H9 (cell line): ENCODE data around the gene CYB5R3. TPM values are rescaled to one million over a fixed set of nuclear protein-coding genes. Genes with fewer than 3 reads are reported as not detected.

Experiments
- DNase-seq: peaks from one replicate; pipeline ENCODE4 v3.0.0-alpha.2; 2017
- H2AFZ ChIP-seq: one replicate; pipeline ENCODE4 v1.6.1; 2013; ENCODE audit warnings: mild to moderate bottlenecking, low read length, control low read depth, moderate library complexity
- H2AK5ac ChIP-seq: 2 replicates; pipeline ENCODE4 v1.6.1; 2013; ENCODE audit warnings: low read length, control low read depth, mixed read lengths; ENCODE audit not compliant: insufficient read length
- H2BK120ac ChIP-seq: one replicate; pipeline ENCODE4 v1.6.1; 2013; ENCODE audit warnings: low read depth, mild to moderate bottlenecking, low read length, control low read depth, inconsistent platforms; ENCODE audit not compliant: poor library complexity, severe bottlenecking
- H2BK12ac ChIP-seq: 2 replicates; pipeline ENCODE4 v1.6.1; 2013; ENCODE audit warnings: low read length, control low read depth, mixed read lengths, low read depth; ENCODE audit not compliant: insufficient read length
- H2BK15ac ChIP-seq: 2 replicates; pipeline ENCODE4 v1.6.1; 2013; ENCODE audit warnings: low read depth, low read length, control low read depth
- H2BK20ac ChIP-seq: one replicate; pipeline ENCODE4 v1.6.1; 2013; ENCODE audit warnings: low read depth, mild to moderate bottlenecking, low read length, control low read depth, inconsistent platforms; ENCODE audit not compliant: poor library complexity, severe bottlenecking
- H2BK5ac ChIP-seq: 2 replicates; pipeline ENCODE4 v1.6.1; 2013; ENCODE audit warnings: low read length, control low read depth, mixed read lengths; ENCODE audit not compliant: insufficient read length
- H3K14ac ChIP-seq: 2 replicates; pipeline ENCODE4 v1.6.1; 2013; ENCODE audit warnings: low read length, control low read depth; ENCODE audit not compliant: insufficient read depth
- H3K18ac ChIP-seq: 2 replicates; pipeline ENCODE4 v1.6.1; 2013; ENCODE audit warnings: low read depth, mild to moderate bottlenecking, mixed read lengths, low read length, control low read depth; ENCODE audit not compliant: insufficient read length
- H3K23ac ChIP-seq: 2 replicates; pipeline ENCODE4 v1.6.1; 2013; ENCODE audit warnings: low read length, control low read depth, mixed read lengths, low read depth; ENCODE audit not compliant: insufficient read length
- H3K23me2 ChIP-seq: 2 replicates; pipeline ENCODE4 v1.6.1; 2013; ENCODE audit warnings: low read depth, mild to moderate bottlenecking, mixed read lengths, low read length, control low read depth; ENCODE audit not compliant: insufficient read length, poor library complexity, severe bottlenecking
- H3K27ac ChIP-seq: 2 replicates; pipeline ENCODE4 v1.5.1; 2013; ENCODE audit warnings: low read length, control low read depth, mixed read lengths, low read depth; ENCODE audit not compliant: insufficient read length
- H3K27me3 ChIP-seq: 2 replicates; pipeline ENCODE4 v1.6.1; 2013; ENCODE audit warnings: low read length, control low read depth, inconsistent platforms; ENCODE audit not compliant: insufficient read depth
- H3K4ac ChIP-seq: 2 replicates; pipeline ENCODE4 v1.6.1; 2013; ENCODE audit warnings: low read depth, mild to moderate bottlenecking, control low read depth, inconsistent platforms, low read length, moderate library complexity
- H3K4me1 ChIP-seq: 2 replicates; pipeline ENCODE4 v1.6.1; 2013; ENCODE audit warnings: low read length, control low read depth, inconsistent platforms; ENCODE audit not compliant: insufficient read depth
- H3K4me2 ChIP-seq: 2 replicates; pipeline ENCODE4 v1.6.1; 2013; ENCODE audit warnings: low read length, control low read depth, mixed read lengths; ENCODE audit not compliant: insufficient read length, insufficient read depth
- H3K56ac ChIP-seq: 2 replicates; pipeline ENCODE4 v1.6.1; 2013; ENCODE audit warnings: low read depth, mild to moderate bottlenecking, mixed read lengths, low read length, control low read depth; ENCODE audit not compliant: insufficient read length
- H3K79me1 ChIP-seq: 2 replicates; pipeline ENCODE4 v1.6.1; 2013; ENCODE audit warnings: low read depth, mild to moderate bottlenecking, moderate library complexity, low read length, control low read depth, inconsistent platforms; ENCODE audit not compliant: insufficient read depth, poor library complexity, severe bottlenecking
- H3K79me2 ChIP-seq: 2 replicates; pipeline ENCODE4 v1.6.1; 2013; ENCODE audit warnings: low read length, control low read depth, inconsistent platforms; ENCODE audit not compliant: insufficient read depth
- H3K9ac ChIP-seq: 2 replicates; pipeline ENCODE4 v1.6.1; 2013; ENCODE audit warnings: low read length, control low read depth, mixed read lengths; ENCODE audit not compliant: insufficient read length; ENCODE audit errors: extremely low read depth
- H3K9me3 ChIP-seq: one replicate; pipeline ENCODE4 v1.6.1; 2013; ENCODE audit warnings: low read depth, low read length, inconsistent platforms; ENCODE audit not compliant: control insufficient read depth
- H3T11ph ChIP-seq: one replicate; pipeline ENCODE4 v1.6.1; 2013; ENCODE audit warnings: mild to moderate bottlenecking, low read length, control low read depth, inconsistent platforms
- H4K20me1 ChIP-seq: one replicate; pipeline ENCODE4 v1.6.1; 2013; ENCODE audit not compliant: control insufficient read depth, insufficient read length, insufficient read depth
- H4K5ac ChIP-seq: 2 replicates; pipeline ENCODE4 v1.6.1; 2013; ENCODE audit warnings: low read depth, mild to moderate bottlenecking, mixed read lengths, low read length, control low read depth; ENCODE audit not compliant: insufficient read length
- H4K8ac ChIP-seq: replicated peaks from 2 replicates; pipeline ENCODE4 v1.6.1; 2013; ENCODE audit warnings: low read length, control low read depth, mixed read lengths, low read depth; ENCODE audit not compliant: insufficient read length
- H4K91ac ChIP-seq: 2 replicates; pipeline ENCODE4 v1.6.1; 2013; ENCODE audit warnings: low read depth, mild to moderate bottlenecking, moderate library complexity, mixed read lengths, low read length, control low read depth; ENCODE audit not compliant: insufficient read length
- H3K27ac Mint-ChIP-seq, 3 experiments: 2 replicates in 2 of 3; 3 replicates in 1 of 3; pipeline ENCODE4 v1.8.0; 2020 to 2021; ENCODE audit warnings: mixed read lengths in 3 of 3, mild to moderate bottlenecking in 1 of 3, moderate library complexity in 1 of 3
- H3K27me3 Mint-ChIP-seq: 2 replicates; pipeline ENCODE4 v1.8.0; 2021; ENCODE audit warnings: low read depth, mild to moderate bottlenecking, moderate library complexity, mixed read lengths
- H3K36me3 Mint-ChIP-seq, 3 experiments: 2 replicates in 2 of 3; 3 replicates in 1 of 3; pipeline ENCODE4 v1.8.0; 2020 to 2021; ENCODE audit warnings: low read depth in 3 of 3, mixed read lengths in 3 of 3; ENCODE audit not compliant: insufficient read depth in 1 of 3
- H3K4me1 Mint-ChIP-seq, 2 experiments: 2 replicates each; pipeline ENCODE4 v1.8.0; 2020; ENCODE audit warnings: mixed read lengths in 2 of 2
- H3K4me3 Mint-ChIP-seq, 2 experiments: 2 replicates in 1 of 2; 3 replicates in 1 of 2; pipeline ENCODE4 v1.8.0; 2020 to 2021; ENCODE audit warnings: mild to moderate bottlenecking in 2 of 2, mixed read lengths in 2 of 2, moderate library complexity in 1 of 2
- H3K9me3 Mint-ChIP-seq, 2 experiments: 2 replicates in 1 of 2; 3 replicates in 1 of 2; pipeline ENCODE4 v1.8.0; 2020; ENCODE audit warnings: mild to moderate bottlenecking in 2 of 2, mixed read lengths in 2 of 2, moderate library complexity in 1 of 2
- WGBS: extraction: QIAGEN DNeasy Blood & Tissue Kit; methylation state at CpG from one replicate; pipeline ENCODE4 v1.1.7; 2013; ENCODE audit warnings: missing lambda C conversion rate, low lambda C conversion rate, mixed read lengths; ENCODE audit not compliant: insufficient read length; ENCODE audit errors: extremely low coverage; 5-methylcytosine and 5-hydroxymethylcytosine counted together
- total RNA-seq: library from RNA; stranded (reverse); gene quantifications from 2 replicates; pipeline ENCODE4 v1.2.1, GENCODE V29; 2021
- TF ChIP-seq, protein P1 (sequence below): fragments of 200-600 bp; sonication (generic); conservative IDR thresholded peaks from 3 replicates; pipeline ENCODE4 v1.8.0; 2021; ENCODE audit warnings: antibody characterized with exemption, mild to moderate bottlenecking

Gene CYB5R3
- total RNA-seq, 1 experiment from 2014 or later: 97.4 TPM

DNA sequence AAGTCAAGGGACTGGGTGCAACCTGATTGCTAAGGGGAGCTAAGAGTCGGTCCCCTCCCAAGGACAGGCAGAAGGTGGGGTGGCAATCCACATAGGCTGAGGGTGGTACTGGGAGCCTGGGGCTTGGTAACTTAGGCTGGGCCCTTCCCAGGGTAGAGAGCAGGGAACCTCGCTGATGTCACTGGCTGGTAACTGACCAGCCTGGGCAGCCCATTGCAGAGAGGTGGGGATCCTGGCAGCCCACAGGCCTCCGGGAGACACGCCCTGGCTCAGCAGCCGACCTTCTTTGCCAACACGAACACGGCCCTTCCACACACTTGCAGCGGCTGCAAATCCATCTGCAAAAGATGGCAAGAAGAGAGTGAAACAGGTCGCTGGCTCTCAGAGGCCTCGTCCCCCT, 46.1 kb upstream of the CYB5R3 start:
- H3K9me3 ChIP-seq: no peaks in the 10 kb centered on the region
- Mint-ChIP-seq H3K27ac (peak overlapping the region in 2 of 3 experiments; percentile 44 to 61; a peak in 2 of 7 replicates), H3K4me1 (peaks cover 21 to 29% of the 10 kb centered on the region in 2 experiments), H3K9me3 (no peaks in the 10 kb centered on the region), H3K36me3 (no peaks in the 10 kb centered on the region; a peak in 1 of 7 replicates), H3K4me3 (no peak overlapping the region), H3K27me3 (no peaks in the 10 kb centered on the region)
- no peak overlapping the region for H3K23ac ChIP-seq
- H3K4me2 ChIP-seq: no peak overlapping the region
- H3T11ph ChIP-seq: no peak overlapping the region
- H3K79me1 ChIP-seq: no peaks in the 10 kb centered on the region
- no peak overlapping the region for H4K8ac ChIP-seq
- H3K56ac ChIP-seq: no peak overlapping the region
- H2BK20ac ChIP-seq: no peak overlapping the region
- H3K27me3 ChIP-seq: no peaks in the 10 kb centered on the region
- H3K9ac ChIP-seq: no peak overlapping the region
- no peak for DNase-seq
- H3K4me1 ChIP-seq: peaks cover 2% of the 10 kb centered on the region; the same call in 1 of the 2 replicates
- TF ChIP-seq, protein P1, sequence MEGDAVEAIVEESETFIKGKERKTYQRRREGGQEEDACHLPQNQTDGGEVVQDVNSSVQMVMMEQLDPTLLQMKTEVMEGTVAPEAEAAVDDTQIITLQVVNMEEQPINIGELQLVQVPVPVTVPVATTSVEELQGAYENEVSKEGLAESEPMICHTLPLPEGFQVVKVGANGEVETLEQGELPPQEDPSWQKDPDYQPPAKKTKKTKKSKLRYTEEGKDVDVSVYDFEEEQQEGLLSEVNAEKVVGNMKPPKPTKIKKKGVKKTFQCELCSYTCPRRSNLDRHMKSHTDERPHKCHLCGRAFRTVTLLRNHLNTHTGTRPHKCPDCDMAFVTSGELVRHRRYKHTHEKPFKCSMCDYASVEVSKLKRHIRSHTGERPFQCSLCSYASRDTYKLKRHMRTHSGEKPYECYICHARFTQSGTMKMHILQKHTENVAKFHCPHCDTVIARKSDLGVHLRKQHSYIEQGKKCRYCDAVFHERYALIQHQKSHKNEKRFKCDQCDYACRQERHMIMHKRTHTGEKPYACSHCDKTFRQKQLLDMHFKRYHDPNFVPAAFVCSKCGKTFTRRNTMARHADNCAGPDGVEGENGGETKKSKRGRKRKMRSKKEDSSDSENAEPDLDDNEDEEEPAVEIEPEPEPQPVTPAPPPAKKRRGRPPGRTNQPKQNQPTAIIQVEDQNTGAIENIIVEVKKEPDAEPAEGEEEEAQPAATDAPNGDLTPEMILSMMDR: no peak
- H2AFZ ChIP-seq: no peak overlapping the region
- H3K14ac ChIP-seq: no peak overlapping the region
- H4K91ac ChIP-seq: no peak overlapping the region
- no peaks in the 10 kb centered on the region for H4K20me1 ChIP-seq
- H2AK5ac ChIP-seq: no peak overlapping the region
- H2BK12ac ChIP-seq: no peak overlapping the region
- no peaks in the 10 kb centered on the region for H3K79me2 ChIP-seq
- no peak overlapping the region for H3K4ac ChIP-seq
- no peaks in the 10 kb centered on the region for H3K23me2 ChIP-seq
- no peak overlapping the region for H4K5ac ChIP-seq
- H3K27ac ChIP-seq: no peak overlapping the region
- peak overlapping the region; percentile 67 for H2BK5ac ChIP-seq
- no peak overlapping the region for H2BK15ac ChIP-seq
- no CpG with 5 or more reads among the region's 10 CpGs for WGBS
- H3K18ac ChIP-seq: no peak overlapping the region
- no peak overlapping the region for H2BK120ac ChIP-seq
